ENCODE data around the gene GPX1.

GRCh38 chr3:49370585-49371290, 12.6 kb upstream of the GPX1 start:
- TF ChIP-seq, protein P1, sequence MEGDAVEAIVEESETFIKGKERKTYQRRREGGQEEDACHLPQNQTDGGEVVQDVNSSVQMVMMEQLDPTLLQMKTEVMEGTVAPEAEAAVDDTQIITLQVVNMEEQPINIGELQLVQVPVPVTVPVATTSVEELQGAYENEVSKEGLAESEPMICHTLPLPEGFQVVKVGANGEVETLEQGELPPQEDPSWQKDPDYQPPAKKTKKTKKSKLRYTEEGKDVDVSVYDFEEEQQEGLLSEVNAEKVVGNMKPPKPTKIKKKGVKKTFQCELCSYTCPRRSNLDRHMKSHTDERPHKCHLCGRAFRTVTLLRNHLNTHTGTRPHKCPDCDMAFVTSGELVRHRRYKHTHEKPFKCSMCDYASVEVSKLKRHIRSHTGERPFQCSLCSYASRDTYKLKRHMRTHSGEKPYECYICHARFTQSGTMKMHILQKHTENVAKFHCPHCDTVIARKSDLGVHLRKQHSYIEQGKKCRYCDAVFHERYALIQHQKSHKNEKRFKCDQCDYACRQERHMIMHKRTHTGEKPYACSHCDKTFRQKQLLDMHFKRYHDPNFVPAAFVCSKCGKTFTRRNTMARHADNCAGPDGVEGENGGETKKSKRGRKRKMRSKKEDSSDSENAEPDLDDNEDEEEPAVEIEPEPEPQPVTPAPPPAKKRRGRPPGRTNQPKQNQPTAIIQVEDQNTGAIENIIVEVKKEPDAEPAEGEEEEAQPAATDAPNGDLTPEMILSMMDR (conservative IDR thresholded peaks at IDR 0.05; ENCODE audit: low read depth, low read length): no peak
- no peak for TF ChIP-seq EZH2 (IDR thresholded peaks at IDR 0.05; ENCODE audit: borderline replicate concordance, low read depth, low read length, poor library complexity, severe bottlenecking)
